Prostate gland (tissue), 2 donors: ENCODE data around the gene CTNND1.

Source experiments
- CTCF ChIP-seq, 4 experiments: fragments of 200-600 bp in 2 of 4; fragments of 450-650 bp in 2 of 4; sonication (generic) in 2 of 4; IDR thresholded peaks; 1 replicate in 3 of 4; 2 replicates in 1 of 4; pipeline ENCODE4 v1.5.1; 2016 to 2019; ENCODE audit warnings: antibody characterized with exemption in 4 of 4, mild to moderate bottlenecking in 2 of 4, moderate library complexity in 2 of 4
- POLR2A ChIP-seq: fragments of 450-650 bp; IDR thresholded peaks from one replicate; pipeline ENCODE4 v1.6.1; 2016; ENCODE audit warnings: antibody characterized with exemption, mild to moderate bottlenecking
- POLR2AphosphoS5 ChIP-seq: sonication (generic); formaldehyde crosslinking; IDR thresholded peaks from one replicate; pipeline ENCODE4 v1.6.1; 2017; ENCODE audit warnings: antibody characterized with exemption

DNA sequence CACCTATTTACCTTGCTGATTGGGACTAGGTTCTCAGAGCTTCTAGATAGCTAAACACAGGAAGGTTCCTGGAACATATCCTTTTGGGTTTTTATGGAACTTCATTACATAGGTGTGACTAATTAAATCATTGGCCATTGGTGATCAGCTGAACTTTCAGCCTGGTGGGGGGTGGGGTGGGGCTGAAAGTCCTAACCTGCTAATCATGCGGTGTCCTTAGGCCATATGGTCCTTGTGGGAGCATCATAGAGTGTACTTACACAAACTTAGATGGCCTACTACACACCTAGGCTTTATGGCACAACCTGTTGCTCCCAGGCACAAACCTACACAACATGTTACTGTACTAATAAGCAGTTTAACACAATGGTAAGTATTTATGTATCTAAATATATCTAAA is 28.9 kb upstream of the CTNND1 start:
- TF ChIP-seq CTCF (IDR thresholded peaks at IDR 0.05) (no peak), POLR2AphosphoS5 (no peak), POLR2A (no peak)
